WTC11 (cell line): ENCODE measurements around the gene NELFA. TPM values are rescaled to one million over a fixed set of nuclear protein-coding genes. Genes with fewer than 3 reads are reported as not detected.

ENCODE experiments used
- ATAC-seq: fragments of 200-7000 bp; cut with Tn5 transposase; 2 replicates; pipeline ENCODE4 v1.10.0; 2021; ENCODE audit warnings: mild to moderate bottlenecking, moderate library complexity
- CTCF ChIA-PET: fragments of 300-600 bp; sonication (Branson Sonifier 250); formaldehyde crosslinking; loops from one replicate; lab custom pipeline; 2021; ENCODE audit warnings: antibody characterized with exemption; lab: Charles Lee
- POLR2A ChIA-PET: fragments of 350-600 bp; sonication (Branson Sonifier 250); formaldehyde crosslinking; loops from one replicate; lab custom pipeline; 2021; ENCODE audit warnings: antibody characterized with exemption; lab: Charles Lee
- DNase-seq: peaks from one replicate; pipeline ENCODE4 v3.0.0; 2021; ENCODE audit warnings: low spot score
- H3K27ac Mint-ChIP-seq: 2 replicates; pipeline ENCODE4 v1.8.0; 2021; ENCODE audit warnings: mixed read lengths
- H3K27me3 Mint-ChIP-seq: 2 replicates; pipeline ENCODE4 v1.8.0; 2021; ENCODE audit warnings: low read depth, mild to moderate bottlenecking, moderate library complexity, mixed read lengths
- H3K36me3 Mint-ChIP-seq: 2 replicates; pipeline ENCODE4 v1.8.0; 2021; ENCODE audit warnings: mixed read lengths
- H3K4me1 Mint-ChIP-seq: 2 replicates; pipeline ENCODE4 v1.8.0; 2022; ENCODE audit warnings: mixed read lengths
- H3K4me3 Mint-ChIP-seq: 2 replicates; pipeline ENCODE4 v1.8.0; 2021; ENCODE audit warnings: mild to moderate bottlenecking, moderate library complexity, mixed read lengths
- H3K9me3 Mint-ChIP-seq: 2 replicates; pipeline ENCODE4 v1.8.0; 2021; ENCODE audit warnings: mixed read lengths
- MYBL2 ChIP-seq: sonication (generic); formaldehyde crosslinking; IDR thresholded peaks from 2 replicates; pipeline ENCODE4 v1.8.1; 2023; ENCODE audit warnings: mild to moderate bottlenecking, moderate library complexity, missing genetic modification reagents
- NFATC4 ChIP-seq: fragments of 250-450 bp; sonication (Bioruptor Pico); IDR thresholded peaks from 2 replicates; pipeline ENCODE4 v1.9.0; 2021; ENCODE audit warnings: mild to moderate bottlenecking
- NR2C2 ChIP-seq: sonication (generic); formaldehyde crosslinking; IDR thresholded peaks from 2 replicates; pipeline ENCODE4 v1.8.0; 2022; ENCODE audit warnings: mild to moderate bottlenecking, missing genetic modification reagents
- ZNF138 ChIP-seq: sonication (generic); formaldehyde crosslinking; conservative IDR thresholded peaks from 2 replicates; pipeline ENCODE4 v1.8.1; 2022; ENCODE audit warnings: mild to moderate bottlenecking, moderate library complexity, missing genetic modification reagents
- ZNF232 ChIP-seq: sonication (generic); formaldehyde crosslinking; IDR thresholded peaks from 2 replicates; pipeline ENCODE4 v1.8.0; 2022; ENCODE audit warnings: mild to moderate bottlenecking, missing genetic modification reagents
- ZNF416 ChIP-seq: fragments of 250-450 bp; sonication (Bioruptor Pico); IDR thresholded peaks from 2 replicates; pipeline ENCODE4 v1.9.0; 2021; ENCODE audit warnings: mild to moderate bottlenecking, inconsistent platforms
- total RNA-seq: library from RNA; stranded (reverse); gene quantifications from 3 replicates; pipeline ENCODE4 v1.2.3, GENCODE V29; 2021
- TF ChIP-seq, protein P1 (sequence below): fragments of 200-600 bp; IDR thresholded peaks from 2 replicates; pipeline ENCODE4 v1.8.0; 2022; ENCODE audit warnings: antibody characterized with exemption
- TF ChIP-seq, protein P2 (sequence below): sonication (generic); formaldehyde crosslinking; IDR thresholded peaks from 2 replicates; pipeline ENCODE4 v1.8.0; 2022; ENCODE audit warnings: missing genetic modification reagents
- TF ChIP-seq, protein P3 (sequence below): sonication (generic); formaldehyde crosslinking; IDR thresholded peaks from 2 replicates; pipeline ENCODE4 v1.8.1; 2023; ENCODE audit warnings: mild to moderate bottlenecking, moderate library complexity, missing genetic modification reagents
- TF ChIP-seq, protein P4 (sequence below): fragments of 250-450 bp; sonication (Bioruptor Pico); IDR thresholded peaks from 2 replicates; pipeline ENCODE4 v1.9.0; 2021; ENCODE audit warnings: mild to moderate bottlenecking, borderline replicate concordance
- TF ChIP-seq, protein P5 (sequence below): fragments of 250-450 bp; sonication (Bioruptor Pico); IDR thresholded peaks from 2 replicates; pipeline ENCODE4 v1.8.0; 2021; ENCODE audit warnings: mild to moderate bottlenecking

The NELFA gene
- total RNA-seq, 1 experiment from 2014 or later: 72.6 TPM

DNA sequence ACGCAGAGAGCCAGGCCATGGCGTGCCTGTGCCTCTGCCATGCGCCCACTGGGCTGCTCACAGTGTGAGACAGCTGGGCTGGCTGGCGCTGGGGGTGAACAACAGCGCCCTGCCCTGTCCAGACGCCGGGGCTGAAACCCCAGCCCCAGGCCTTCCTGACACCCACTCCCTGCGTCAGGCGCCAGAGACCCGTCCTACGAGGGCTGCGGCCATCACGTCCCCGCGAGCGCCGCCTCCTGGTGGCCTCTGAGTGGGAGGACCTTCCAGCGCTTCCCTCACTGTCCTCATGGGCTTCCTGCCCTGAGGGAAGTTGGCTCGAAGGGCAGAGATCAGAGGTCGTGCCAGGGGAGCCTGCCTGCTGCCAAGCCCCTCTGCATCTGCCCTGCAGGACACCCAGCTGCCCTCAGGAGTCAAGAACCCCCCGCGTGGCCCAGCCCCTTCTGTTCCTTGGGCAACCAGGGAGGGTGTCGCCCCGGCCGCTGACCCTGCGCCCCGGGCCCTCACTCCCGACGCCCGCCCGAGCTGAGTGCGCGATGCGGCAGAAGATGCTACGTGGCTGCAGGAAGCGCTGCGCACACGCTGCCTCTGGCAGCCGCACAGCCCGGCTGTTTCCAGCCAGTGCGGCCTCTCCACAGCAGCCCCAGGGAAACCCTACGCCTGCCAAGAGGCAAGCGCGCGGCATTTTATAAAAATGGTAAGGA lies 16.2 kb downstream of the NELFA start:
- DNase-seq (peak; percentile 84), ATAC-seq (peak; percentile 93)
- no peak for TF ChIP-seq NFATC4 (CRISPR knock-in tag)
- TF ChIP-seq, protein P1, sequence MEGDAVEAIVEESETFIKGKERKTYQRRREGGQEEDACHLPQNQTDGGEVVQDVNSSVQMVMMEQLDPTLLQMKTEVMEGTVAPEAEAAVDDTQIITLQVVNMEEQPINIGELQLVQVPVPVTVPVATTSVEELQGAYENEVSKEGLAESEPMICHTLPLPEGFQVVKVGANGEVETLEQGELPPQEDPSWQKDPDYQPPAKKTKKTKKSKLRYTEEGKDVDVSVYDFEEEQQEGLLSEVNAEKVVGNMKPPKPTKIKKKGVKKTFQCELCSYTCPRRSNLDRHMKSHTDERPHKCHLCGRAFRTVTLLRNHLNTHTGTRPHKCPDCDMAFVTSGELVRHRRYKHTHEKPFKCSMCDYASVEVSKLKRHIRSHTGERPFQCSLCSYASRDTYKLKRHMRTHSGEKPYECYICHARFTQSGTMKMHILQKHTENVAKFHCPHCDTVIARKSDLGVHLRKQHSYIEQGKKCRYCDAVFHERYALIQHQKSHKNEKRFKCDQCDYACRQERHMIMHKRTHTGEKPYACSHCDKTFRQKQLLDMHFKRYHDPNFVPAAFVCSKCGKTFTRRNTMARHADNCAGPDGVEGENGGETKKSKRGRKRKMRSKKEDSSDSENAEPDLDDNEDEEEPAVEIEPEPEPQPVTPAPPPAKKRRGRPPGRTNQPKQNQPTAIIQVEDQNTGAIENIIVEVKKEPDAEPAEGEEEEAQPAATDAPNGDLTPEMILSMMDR: peak; percentile 49; the same call in 1 of the 2 replicates
- TF ChIP-seq, protein P2, sequence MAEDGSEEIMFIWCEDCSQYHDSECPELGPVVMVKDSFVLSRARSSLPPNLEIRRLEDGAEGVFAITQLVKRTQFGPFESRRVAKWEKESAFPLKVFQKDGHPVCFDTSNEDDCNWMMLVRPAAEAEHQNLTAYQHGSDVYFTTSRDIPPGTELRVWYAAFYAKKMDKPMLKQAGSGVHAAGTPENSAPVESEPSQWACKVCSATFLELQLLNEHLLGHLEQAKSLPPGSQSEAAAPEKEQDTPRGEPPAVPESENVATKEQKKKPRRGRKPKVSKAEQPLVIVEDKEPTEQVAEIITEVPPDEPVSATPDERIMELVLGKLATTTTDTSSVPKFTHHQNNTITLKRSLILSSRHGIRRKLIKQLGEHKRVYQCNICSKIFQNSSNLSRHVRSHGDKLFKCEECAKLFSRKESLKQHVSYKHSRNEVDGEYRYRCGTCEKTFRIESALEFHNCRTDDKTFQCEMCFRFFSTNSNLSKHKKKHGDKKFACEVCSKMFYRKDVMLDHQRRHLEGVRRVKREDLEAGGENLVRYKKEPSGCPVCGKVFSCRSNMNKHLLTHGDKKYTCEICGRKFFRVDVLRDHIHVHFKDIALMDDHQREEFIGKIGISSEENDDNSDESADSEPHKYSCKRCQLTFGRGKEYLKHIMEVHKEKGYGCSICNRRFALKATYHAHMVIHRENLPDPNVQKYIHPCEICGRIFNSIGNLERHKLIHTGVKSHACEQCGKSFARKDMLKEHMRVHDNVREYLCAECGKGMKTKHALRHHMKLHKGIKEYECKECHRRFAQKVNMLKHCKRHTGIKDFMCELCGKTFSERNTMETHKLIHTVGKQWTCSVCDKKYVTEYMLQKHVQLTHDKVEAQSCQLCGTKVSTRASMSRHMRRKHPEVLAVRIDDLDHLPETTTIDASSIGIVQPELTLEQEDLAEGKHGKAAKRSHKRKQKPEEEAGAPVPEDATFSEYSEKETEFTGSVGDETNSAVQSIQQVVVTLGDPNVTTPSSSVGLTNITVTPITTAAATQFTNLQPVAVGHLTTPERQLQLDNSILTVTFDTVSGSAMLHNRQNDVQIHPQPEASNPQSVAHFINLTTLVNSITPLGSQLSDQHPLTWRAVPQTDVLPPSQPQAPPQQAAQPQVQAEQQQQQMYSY (CRISPR knock-in tag): 0 out of 2 replicates have a peak, but pooled peaks have one; percentile 14
- TF ChIP-seq, protein P3, sequence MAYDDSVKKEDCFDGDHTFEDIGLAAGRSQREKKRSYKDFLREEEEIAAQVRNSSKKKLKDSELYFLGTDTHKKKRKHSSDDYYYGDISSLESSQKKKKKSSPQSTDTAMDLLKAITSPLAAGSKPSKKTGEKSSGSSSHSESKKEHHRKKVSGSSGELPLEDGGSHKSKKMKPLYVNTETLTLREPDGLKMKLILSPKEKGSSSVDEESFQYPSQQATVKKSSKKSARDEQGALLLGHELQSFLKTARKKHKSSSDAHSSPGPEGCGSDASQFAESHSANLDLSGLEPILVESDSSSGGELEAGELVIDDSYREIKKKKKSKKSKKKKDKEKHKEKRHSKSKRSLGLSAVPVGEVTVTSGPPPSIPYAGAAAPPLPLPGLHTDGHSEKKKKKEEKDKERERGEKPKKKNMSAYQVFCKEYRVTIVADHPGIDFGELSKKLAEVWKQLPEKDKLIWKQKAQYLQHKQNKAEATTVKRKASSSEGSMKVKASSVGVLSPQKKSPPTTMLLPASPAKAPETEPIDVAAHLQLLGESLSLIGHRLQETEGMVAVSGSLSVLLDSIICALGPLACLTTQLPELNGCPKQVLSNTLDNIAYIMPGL (CRISPR knock-in tag): peak; percentile 76; the same call in 1 of the 2 replicates
- ChIA-PET CTCF (interaction anchor here (0.6 to 2.0 kb wide), 5 partner anchors 12 to 206 kb away, joined by 3 to 5 read pairs (median 4); no protein-coding TSS in a partner anchor), POLR2A (no interaction called here)
- Mint-ChIP-seq H3K9me3 (no peaks in the 10 kb centered on the region), H3K27me3 (no peaks in the 10 kb centered on the region), H3K4me1 (peaks cover 6% of the 10 kb centered on the region), H3K4me3 (no peak overlapping the region), H3K27ac (no peak overlapping the region), H3K36me3 (peaks cover 30% of the 10 kb centered on the region)

DNA sequence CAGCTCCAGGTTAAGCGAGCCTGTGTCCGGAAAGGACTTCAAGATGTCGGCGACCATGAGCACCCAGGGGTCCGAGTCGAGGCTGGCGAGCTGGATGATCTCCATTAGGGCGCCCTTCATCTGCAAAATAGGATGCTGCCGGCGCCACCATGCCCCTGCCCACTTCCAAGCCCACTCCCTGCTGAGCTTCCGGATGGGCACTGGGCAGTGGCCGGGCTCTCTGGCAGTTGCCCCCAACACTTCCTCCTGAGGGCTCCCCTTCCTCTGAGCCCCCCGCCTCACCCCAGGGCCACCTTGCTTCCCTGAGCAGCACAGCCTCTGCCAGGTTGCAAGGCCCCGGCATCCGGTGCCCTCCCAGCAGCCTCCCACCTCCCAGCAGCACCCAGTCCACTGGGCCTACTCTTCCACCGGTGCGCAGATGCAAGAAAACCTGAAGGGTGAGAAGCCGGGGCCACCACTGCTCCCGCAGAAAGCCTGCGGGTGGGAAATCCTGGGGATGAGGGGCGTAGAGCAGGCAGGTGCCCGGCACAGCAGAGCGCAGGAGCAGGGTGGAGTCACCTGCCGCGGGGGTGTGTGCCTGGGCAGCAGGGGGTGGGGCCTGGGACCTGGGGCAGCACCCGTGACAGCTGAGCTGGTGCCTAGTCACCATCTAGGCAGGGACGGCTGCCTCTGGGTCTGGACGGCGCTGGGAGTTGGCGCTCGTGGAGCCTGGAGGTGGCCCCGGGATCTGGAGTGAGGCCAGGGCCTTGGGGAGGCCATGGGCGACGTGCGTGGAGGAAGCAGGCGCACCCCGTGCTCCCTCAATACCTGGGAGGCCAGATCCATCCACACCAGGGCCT lies 17.0 kb downstream of the NELFA start:
- Mint-ChIP-seq H3K9me3 (no peaks in the 10 kb centered on the region), H3K4me3 (no peak overlapping the region), H3K27me3 (no peaks in the 10 kb centered on the region), H3K36me3 (peaks cover 26% of the 10 kb centered on the region), H3K27ac (no peak overlapping the region), H3K4me1 (peaks cover 3% of the 10 kb centered on the region; the same call in 1 of the 2 replicates)
- ChIA-PET CTCF (interaction anchor here (0.7 to 2.0 kb wide), 3 partner anchors 11 to 17 kb away, joined by 3 to 5 read pairs (median 3); partner anchors contain the start of gene NELFA), POLR2A (no interaction called here)
- no peak for TF ChIP-seq ZNF416 (CRISPR knock-in tag)
- TF ChIP-seq, protein P4, sequence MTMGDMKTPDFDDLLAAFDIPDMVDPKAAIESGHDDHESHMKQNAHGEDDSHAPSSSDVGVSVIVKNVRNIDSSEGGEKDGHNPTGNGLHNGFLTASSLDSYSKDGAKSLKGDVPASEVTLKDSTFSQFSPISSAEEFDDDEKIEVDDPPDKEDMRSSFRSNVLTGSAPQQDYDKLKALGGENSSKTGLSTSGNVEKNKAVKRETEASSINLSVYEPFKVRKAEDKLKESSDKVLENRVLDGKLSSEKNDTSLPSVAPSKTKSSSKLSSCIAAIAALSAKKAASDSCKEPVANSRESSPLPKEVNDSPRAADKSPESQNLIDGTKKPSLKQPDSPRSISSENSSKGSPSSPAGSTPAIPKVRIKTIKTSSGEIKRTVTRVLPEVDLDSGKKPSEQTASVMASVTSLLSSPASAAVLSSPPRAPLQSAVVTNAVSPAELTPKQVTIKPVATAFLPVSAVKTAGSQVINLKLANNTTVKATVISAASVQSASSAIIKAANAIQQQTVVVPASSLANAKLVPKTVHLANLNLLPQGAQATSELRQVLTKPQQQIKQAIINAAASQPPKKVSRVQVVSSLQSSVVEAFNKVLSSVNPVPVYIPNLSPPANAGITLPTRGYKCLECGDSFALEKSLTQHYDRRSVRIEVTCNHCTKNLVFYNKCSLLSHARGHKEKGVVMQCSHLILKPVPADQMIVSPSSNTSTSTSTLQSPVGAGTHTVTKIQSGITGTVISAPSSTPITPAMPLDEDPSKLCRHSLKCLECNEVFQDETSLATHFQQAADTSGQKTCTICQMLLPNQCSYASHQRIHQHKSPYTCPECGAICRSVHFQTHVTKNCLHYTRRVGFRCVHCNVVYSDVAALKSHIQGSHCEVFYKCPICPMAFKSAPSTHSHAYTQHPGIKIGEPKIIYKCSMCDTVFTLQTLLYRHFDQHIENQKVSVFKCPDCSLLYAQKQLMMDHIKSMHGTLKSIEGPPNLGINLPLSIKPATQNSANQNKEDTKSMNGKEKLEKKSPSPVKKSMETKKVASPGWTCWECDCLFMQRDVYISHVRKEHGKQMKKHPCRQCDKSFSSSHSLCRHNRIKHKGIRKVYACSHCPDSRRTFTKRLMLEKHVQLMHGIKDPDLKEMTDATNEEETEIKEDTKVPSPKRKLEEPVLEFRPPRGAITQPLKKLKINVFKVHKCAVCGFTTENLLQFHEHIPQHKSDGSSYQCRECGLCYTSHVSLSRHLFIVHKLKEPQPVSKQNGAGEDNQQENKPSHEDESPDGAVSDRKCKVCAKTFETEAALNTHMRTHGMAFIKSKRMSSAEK: no peak
- TF ChIP-seq NR2C2 (CRISPR knock-in tag): no peak
- TF ChIP-seq, protein P2 (CRISPR knock-in tag): no peak
- TF ChIP-seq ZNF138 (CRISPR knock-in tag): no peak
- TF ChIP-seq ZNF232 (CRISPR knock-in tag): no peak
- TF ChIP-seq MYBL2 (CRISPR knock-in tag): no peak
- TF ChIP-seq, protein P5, sequence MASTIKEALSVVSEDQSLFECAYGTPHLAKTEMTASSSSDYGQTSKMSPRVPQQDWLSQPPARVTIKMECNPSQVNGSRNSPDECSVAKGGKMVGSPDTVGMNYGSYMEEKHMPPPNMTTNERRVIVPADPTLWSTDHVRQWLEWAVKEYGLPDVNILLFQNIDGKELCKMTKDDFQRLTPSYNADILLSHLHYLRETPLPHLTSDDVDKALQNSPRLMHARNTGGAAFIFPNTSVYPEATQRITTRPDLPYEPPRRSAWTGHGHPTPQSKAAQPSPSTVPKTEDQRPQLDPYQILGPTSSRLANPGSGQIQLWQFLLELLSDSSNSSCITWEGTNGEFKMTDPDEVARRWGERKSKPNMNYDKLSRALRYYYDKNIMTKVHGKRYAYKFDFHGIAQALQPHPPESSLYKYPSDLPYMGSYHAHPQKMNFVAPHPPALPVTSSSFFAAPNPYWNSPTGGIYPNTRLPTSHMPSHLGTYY (CRISPR knock-in tag): no peak
- DNase-seq (no peak), ATAC-seq (peak; percentile 6; the same call in 1 of the 2 replicates)
